Ovary (tissue), 9 donors: Measurements from ENCODE around the gene EPHA7. TPM values are rescaled to one million over a fixed set of nuclear protein-coding genes. Genes with fewer than 3 reads are reported as not detected.

Experiments used
- DNase-seq, 5 donors: peaks; one replicate each; pipeline ENCODE4 v3.0.0-alpha.2; 2019 to 2020
- H3K27ac ChIP-seq, 2 donors: fragments of 200-600 bp; one replicate each; pipeline versions ENCODE4 v1.5.1 to v1.8.0; 2019 to 2022
- H3K27me3 ChIP-seq: fragments of 200-600 bp; one replicate; pipeline ENCODE4 v1.8.0; 2022
- H3K36me3 ChIP-seq: fragments of 200-600 bp; sonication (generic); one replicate; pipeline ENCODE4 v1.5.1; 2019
- H3K4me1 ChIP-seq: one replicate; pipeline ENCODE4 v1.8.1; 2013; ENCODE audit warnings: mild to moderate bottlenecking, moderate library complexity; ENCODE audit not compliant: insufficient read depth
- H3K4me3 ChIP-seq: fragments of 200-600 bp; sonication (generic); one replicate; pipeline ENCODE4 v1.5.1; 2017
- H3K9me3 ChIP-seq, 2 donors: fragments of 200-600 bp in 1 of 2; sonication (generic) in 1 of 2; one replicate each; pipeline versions ENCODE4 v1.5.1 to v1.8.1; 2013 to 2019; ENCODE audit warnings: mild to moderate bottlenecking in 1 of 2, moderate library complexity in 1 of 2
- EP300 ChIP-seq: sonication (generic); formaldehyde crosslinking; IDR thresholded peaks from one replicate; pipeline ENCODE4 v1.6.1; 2017; ENCODE audit warnings: antibody characterized with exemption
- POLR2A ChIP-seq: fragments of 450-650 bp; IDR thresholded peaks from one replicate; pipeline ENCODE4 v1.6.1; 2017; ENCODE audit warnings: antibody characterized with exemption, mild to moderate bottlenecking, moderate library complexity
- WGBS, 3 donors: extraction: QIAGEN DNeasy Blood & Tissue Kit in 1 of 3; methylation state at CpG; one replicate each; pipeline versions ENCODE4 v1.1.5 to v1.1.7; 2013 to 2017; 5-methylcytosine and 5-hydroxymethylcytosine counted together
- intact Hi-C, 4 donors: fragments of 100-400 bp; cut with DNase I; formaldehyde crosslinking; loops; one replicate each; pipeline versions ENCODE4 v1.11.0 to v1.15.1; 2022 to 2023
- polyA plus RNA-seq, 2 donors: library from polyadenylated mRNA; stranded (reverse); fragments of 200-250 nt in 1 of 2; fragments of 350-450 nt in 1 of 2; fragmentation: Illumina TruSeq in 1 of 2; extraction: RNeasy Lipid Tissue Mini Kit (QIAGEN cat#74804) in 1 of 2; gene quantifications; one replicate each; pipeline ENCODE4 v1.2.3, GENCODE V29; 2013 to 2014
- total RNA-seq, 7 donors: library from RNA; depleted of rRNA in 2 of 7; stranded (reverse); fragments of >200 nt in 2 of 7; fragmentation: NEBNext Ultra II Directional in 3 of 7; extraction: Animal tissue kit (Norgen Biotek cat#: 25700) in 3 of 7; gene quantifications; one replicate each; pipeline versions ENCODE4 v1.1.0 to v1.2.4, GENCODE V29; 2016 to 2023
- TF ChIP-seq, protein P1 (sequence below), 3 donors: fragments of 450-650 bp in 2 of 3; fragments of 200-600 bp in 1 of 3; IDR thresholded peaks; one replicate each; pipeline versions ENCODE4 v1.5.1 to v1.8.0; 2016 to 2022; ENCODE audit warnings: antibody characterized with exemption in 3 of 3, mild to moderate bottlenecking in 1 of 3
- donor health status: DM: no; HTN: no; CAD: no; lungs with moderate emphysema.
- donor health status: DM: no; HTN: no; CAD: no.
- donor health status: Bipolar disorder and iron deficiency.
- donor health status: DM: yes; HTN: yes; CAD: no.
- donor health status: DM: no; HTN: no; CAD: no.
- donor health status: DM: yes; HTN: yes; CAD: no.

EPHA7 gene
- total and polyA plus RNA-seq, 9 donors, result 0.64 to 3.0 (median 1.5) TPM

- 63 to 97% (median 85%) methylated on average over 3 of the region's 3 CpGs for WGBS, 3 donors
- Histone ChIP-seq H3K9me3 (no peaks in the 10 kb centered on the region), H3K36me3 (no peaks in the 10 kb centered on the region), H3K27me3 (no peaks in the 10 kb centered on the region), H3K4me1 (no peaks in the 10 kb centered on the region), H3K4me3 (no peak overlapping the region), H3K27ac (no peak overlapping the region)
- TF ChIP-seq, protein P1, sequence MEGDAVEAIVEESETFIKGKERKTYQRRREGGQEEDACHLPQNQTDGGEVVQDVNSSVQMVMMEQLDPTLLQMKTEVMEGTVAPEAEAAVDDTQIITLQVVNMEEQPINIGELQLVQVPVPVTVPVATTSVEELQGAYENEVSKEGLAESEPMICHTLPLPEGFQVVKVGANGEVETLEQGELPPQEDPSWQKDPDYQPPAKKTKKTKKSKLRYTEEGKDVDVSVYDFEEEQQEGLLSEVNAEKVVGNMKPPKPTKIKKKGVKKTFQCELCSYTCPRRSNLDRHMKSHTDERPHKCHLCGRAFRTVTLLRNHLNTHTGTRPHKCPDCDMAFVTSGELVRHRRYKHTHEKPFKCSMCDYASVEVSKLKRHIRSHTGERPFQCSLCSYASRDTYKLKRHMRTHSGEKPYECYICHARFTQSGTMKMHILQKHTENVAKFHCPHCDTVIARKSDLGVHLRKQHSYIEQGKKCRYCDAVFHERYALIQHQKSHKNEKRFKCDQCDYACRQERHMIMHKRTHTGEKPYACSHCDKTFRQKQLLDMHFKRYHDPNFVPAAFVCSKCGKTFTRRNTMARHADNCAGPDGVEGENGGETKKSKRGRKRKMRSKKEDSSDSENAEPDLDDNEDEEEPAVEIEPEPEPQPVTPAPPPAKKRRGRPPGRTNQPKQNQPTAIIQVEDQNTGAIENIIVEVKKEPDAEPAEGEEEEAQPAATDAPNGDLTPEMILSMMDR (IDR thresholded peaks at IDR 0.05), result no peak
- TF ChIP-seq POLR2A (no peak), EP300 (no peak)
- DNase-seq, result no peak
- intact Hi-C loops, result no loop called here
Measured at GRCh38 chr6:93299622-93300021, 119.7 kb downstream of the EPHA7 start.

GRCh38 chr6:93295631-93296030 lies 123.7 kb downstream of the EPHA7 start:
- H3K9me3 ChIP-seq, result no peaks in the 10 kb centered on the region
- no peaks in the 10 kb centered on the region for H3K36me3 ChIP-seq
- no peak overlapping the region for H3K27ac ChIP-seq
- TF ChIP-seq, protein P1 (IDR thresholded peaks at IDR 0.05), result no peak
- no peak for TF ChIP-seq EP300
- TF ChIP-seq POLR2A, result no peak
- intact Hi-C loops, result no loop called here
- H3K4me1 ChIP-seq, result no peaks in the 10 kb centered on the region
- no peaks in the 10 kb centered on the region for H3K27me3 ChIP-seq
- DNase-seq, result no peak
- H3K4me3 ChIP-seq, result no peak overlapping the region

DNA sequence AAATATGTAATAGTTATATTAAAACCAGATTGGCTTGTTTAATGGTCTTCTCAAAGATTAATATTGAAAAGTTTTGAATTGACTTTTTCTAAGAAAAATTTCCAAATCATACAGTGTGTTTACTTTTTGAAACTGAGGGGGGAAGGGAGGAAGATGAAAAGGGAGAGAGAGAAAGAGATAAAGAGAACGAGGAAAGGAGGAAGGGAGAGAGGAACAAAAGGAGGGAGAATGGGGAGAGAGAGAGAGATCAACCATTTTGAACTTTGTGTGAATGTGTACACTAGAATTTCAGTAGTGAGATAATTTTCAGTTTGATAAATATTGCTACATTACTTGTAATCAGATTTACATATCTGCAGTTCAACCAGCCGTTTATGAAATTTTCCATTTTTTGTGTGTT lies 124.5 kb downstream of the EPHA7 start:
- Histone ChIP-seq H3K4me1 (no peaks in the 10 kb centered on the region), H3K27me3 (no peaks in the 10 kb centered on the region), H3K9me3 (no peaks in the 10 kb centered on the region), H3K36me3 (no peaks in the 10 kb centered on the region), H3K4me3 (no peak overlapping the region), H3K27ac (no peak overlapping the region)
- intact Hi-C loops, result no loop called here
- no peak for DNase-seq
- WGBS, 3 donors, result 70 to 74% (median 74%) methylated on average over 2 of the region's 2 CpGs
- no peak for TF ChIP-seq EP300
- TF ChIP-seq, protein P1 (IDR thresholded peaks at IDR 0.05), result no peak
- TF ChIP-seq POLR2A, result no peak

GRCh38 chr6:93293872-93294271 lies 125.5 kb downstream of the EPHA7 start:
- TF ChIP-seq, protein P1 (IDR thresholded peaks at IDR 0.05), result no peak
- no peak for TF ChIP-seq POLR2A
- TF ChIP-seq EP300, result no peak
- Histone ChIP-seq H3K27ac (no peak overlapping the region), H3K9me3 (no peaks in the 10 kb centered on the region), H3K36me3 (no peaks in the 10 kb centered on the region), H3K4me1 (no peaks in the 10 kb centered on the region), H3K27me3 (no peaks in the 10 kb centered on the region), H3K4me3 (no peak overlapping the region)
- whole genome bisulfite sequencing, 3 donors, result 88 to 89% (median 89%) methylated on average over 6 of the region's 6 CpGs
- intact Hi-C loops, result no loop called here
- no peak for DNase-seq

GRCh38 chr6:93293460-93293859 lies 125.9 kb downstream of the EPHA7 start:
- Histone ChIP-seq H3K4me1 (no peaks in the 10 kb centered on the region), H3K36me3 (no peaks in the 10 kb centered on the region), H3K27ac (no peak overlapping the region), H3K4me3 (no peak overlapping the region), H3K27me3 (no peaks in the 10 kb centered on the region), H3K9me3 (no peaks in the 10 kb centered on the region)
- no peak for DNase-seq
- intact Hi-C loops, result no loop called here
- TF ChIP-seq POLR2A (no peak), EP300 (no peak)
- TF ChIP-seq, protein P1 (IDR thresholded peaks at IDR 0.05), result no peak
- WGBS, 3 donors, result 86 to 92% (median 90%) methylated on average over 4 of the region's 4 CpGs
